HEK293 (cell line): ENCODE measurements around the gene GIMAP6.

Experiments used
- CTCF ChIA-PET: fragments of 350-600 bp; formaldehyde crosslinking; extraction: SDS; loops from one replicate; lab custom pipeline; 2021; ENCODE audit warnings: antibody characterized with exemption; lab: Yijun Ruan, JAX
- POLR2A ChIA-PET: fragments of 300-600 bp; formaldehyde crosslinking; extraction: SDS; loops from one replicate; lab custom pipeline; 2020; ENCODE audit warnings: antibody characterized with exemption, inconsistent platforms; lab: Yijun Ruan, JAX
- H3K27ac ChIP-seq: fragments of 200-500 bp; sonication (Bioruptor generic); 2 replicates; pipeline ENCODE4 v1.5.1; 2014; ENCODE audit warnings: low read depth, low read length, control low read depth, inconsistent platforms; ENCODE audit errors: extremely low read depth
- H3K36me3 ChIP-seq, 2 experiments: fragments of 200-500 bp in 1 of 2; sonication (Bioruptor generic) in 1 of 2; 1 replicate in 1 of 2; 2 replicates in 1 of 2; pipeline ENCODE4 v1.5.1; 2014 to 2017; ENCODE audit warnings: inconsistent platforms in 2 of 2, low read length in 2 of 2; ENCODE audit not compliant: control insufficient read depth in 2 of 2, insufficient read depth in 1 of 2
- H3K4me1 ChIP-seq: fragments of 200-500 bp; sonication (Bioruptor generic); 2 replicates; pipeline ENCODE4 v1.5.1; 2014; ENCODE audit warnings: mild to moderate bottlenecking, low read length, inconsistent platforms; ENCODE audit not compliant: control insufficient read depth, insufficient read depth
- H3K4me3 ChIP-seq: 2 replicates; pipeline ENCODE4 v1.5.1; 2011; ENCODE audit warnings: low read depth, mild to moderate bottlenecking, control low read depth, low read length, moderate library complexity
- H3K9me3 ChIP-seq: fragments of 200-500 bp; sonication (Bioruptor generic); 2 replicates; pipeline ENCODE4 v1.5.1; 2014; ENCODE audit warnings: low read depth, low read length, inconsistent platforms; ENCODE audit not compliant: control insufficient read depth, insufficient read depth
- GLIS1 ChIP-seq: fragments of 450-650 bp; formaldehyde crosslinking; IDR thresholded peaks from 2 replicates; pipeline ENCODE4 v1.5.1; 2016; ENCODE audit warnings: missing biosample characterization, missing genetic modification characterization
- GLIS2 ChIP-seq: fragments of 450-650 bp; formaldehyde crosslinking; IDR thresholded peaks from 2 replicates; pipeline ENCODE4 v1.5.1; 2016; ENCODE audit warnings: missing biosample characterization, missing genetic modification characterization
- HIC1 ChIP-seq: fragments of 450-650 bp; formaldehyde crosslinking; IDR thresholded peaks from 2 replicates; pipeline ENCODE4 v1.5.1; 2016; ENCODE audit warnings: missing biosample characterization, missing genetic modification characterization
- KLF10 ChIP-seq: fragments of 450-650 bp; IDR thresholded peaks from 2 replicates; pipeline ENCODE4 v1.5.1; 2018; ENCODE audit warnings: missing biosample characterization, mild to moderate bottlenecking, missing genetic modification characterization
- PRDM6 ChIP-seq: fragments of 450-650 bp; formaldehyde crosslinking; IDR thresholded peaks from 2 replicates; pipeline ENCODE4 v1.5.1; 2017; ENCODE audit warnings: missing biosample characterization, missing genetic modification characterization
- REPIN1 ChIP-seq: fragments of 450-650 bp; formaldehyde crosslinking; IDR thresholded peaks from 2 replicates; pipeline ENCODE4 v1.5.1; 2017; ENCODE audit warnings: missing biosample characterization, missing genetic modification characterization, low read depth
- TCF7L2 ChIP-seq: IDR thresholded peaks from 2 replicates; pipeline ENCODE4 v1.6.1; 2011; ENCODE audit warnings: low read depth, mild to moderate bottlenecking, inconsistent platforms, low read length, moderate library complexity, borderline replicate concordance
- ZNF140 ChIP-seq: fragments of 450-650 bp; formaldehyde crosslinking; IDR thresholded peaks from 2 replicates; pipeline ENCODE4 v1.5.1; 2016; ENCODE audit warnings: missing biosample characterization, missing genetic modification characterization
- ZNF202 ChIP-seq: fragments of 450-650 bp; formaldehyde crosslinking; IDR thresholded peaks from 2 replicates; pipeline ENCODE4 v1.5.1; 2016; ENCODE audit warnings: missing biosample characterization, missing genetic modification characterization, borderline replicate concordance
- ZNF223 ChIP-seq: fragments of 450-650 bp; formaldehyde crosslinking; IDR thresholded peaks from 2 replicates; pipeline ENCODE4 v1.5.1; 2016; ENCODE audit warnings: missing biosample characterization, missing genetic modification characterization
- ZNF248 ChIP-seq: fragments of 450-650 bp; formaldehyde crosslinking; IDR thresholded peaks from 2 replicates; pipeline ENCODE4 v1.5.1; 2017; ENCODE audit warnings: missing biosample characterization, missing genetic modification characterization
- ZNF274 ChIP-seq, 2 experiments: fragments of 200-500 bp in 1 of 2; fragments of 450-650 bp in 1 of 2; sonication (Bioruptor generic) in 1 of 2; formaldehyde crosslinking in 1 of 2; IDR thresholded peaks; 2 replicates each; pipeline versions ENCODE4 v1.5.1 to v1.6.1; 2014 to 2016; ENCODE audit warnings: borderline replicate concordance in 1 of 2, inconsistent platforms in 1 of 2, low read length in 1 of 2, missing biosample characterization in 1 of 2, missing genetic modification characterization in 1 of 2
- ZNF311 ChIP-seq: fragments of 450-650 bp; formaldehyde crosslinking; IDR thresholded peaks from 2 replicates; pipeline ENCODE4 v1.5.1; 2017; ENCODE audit warnings: missing biosample characterization, missing genetic modification characterization, borderline replicate concordance
- ZNF324 ChIP-seq: fragments of 450-650 bp; formaldehyde crosslinking; IDR thresholded peaks from 2 replicates; pipeline ENCODE4 v1.5.1; 2016; ENCODE audit warnings: missing biosample characterization, missing genetic modification characterization
- ZNF488 ChIP-seq: fragments of 450-650 bp; formaldehyde crosslinking; IDR thresholded peaks from 2 replicates; pipeline ENCODE4 v1.5.1; 2016; ENCODE audit warnings: missing biosample characterization, missing genetic modification characterization
- ZNF513 ChIP-seq: fragments of 450-650 bp; IDR thresholded peaks from 2 replicates; pipeline ENCODE4 v1.5.1; 2018; ENCODE audit warnings: missing biosample characterization, missing genetic modification characterization
- ZNF549 ChIP-seq: fragments of 450-650 bp; IDR thresholded peaks from 2 replicates; pipeline ENCODE4 v1.5.1; 2018; ENCODE audit warnings: missing biosample characterization, missing genetic modification characterization, mild to moderate bottlenecking, inconsistent platforms, moderate library complexity
- ZNF580 ChIP-seq: fragments of 450-650 bp; formaldehyde crosslinking; IDR thresholded peaks from 2 replicates; pipeline ENCODE4 v1.5.1; 2016; ENCODE audit warnings: missing biosample characterization, missing genetic modification characterization
- ZNF624 ChIP-seq: fragments of 450-650 bp; formaldehyde crosslinking; IDR thresholded peaks from 2 replicates; pipeline ENCODE4 v1.5.1; 2017; ENCODE audit warnings: missing biosample characterization, missing genetic modification characterization
- ZXDB ChIP-seq: fragments of 450-650 bp; formaldehyde crosslinking; IDR thresholded peaks from 2 replicates; pipeline ENCODE4 v1.5.1; 2016; ENCODE audit warnings: missing biosample characterization, missing genetic modification characterization
- TF ChIP-seq, protein P1 (sequence below): fragments of 450-650 bp; formaldehyde crosslinking; IDR thresholded peaks from 2 replicates; pipeline ENCODE4 v1.5.1; 2016; ENCODE audit warnings: missing biosample characterization, missing genetic modification characterization
- TF ChIP-seq, protein P2 (sequence below): fragments of 450-650 bp; formaldehyde crosslinking; IDR thresholded peaks from 2 replicates; pipeline ENCODE4 v1.5.1; 2016; ENCODE audit warnings: missing biosample characterization, missing genetic modification characterization

The GIMAP6 gene

DNA sequence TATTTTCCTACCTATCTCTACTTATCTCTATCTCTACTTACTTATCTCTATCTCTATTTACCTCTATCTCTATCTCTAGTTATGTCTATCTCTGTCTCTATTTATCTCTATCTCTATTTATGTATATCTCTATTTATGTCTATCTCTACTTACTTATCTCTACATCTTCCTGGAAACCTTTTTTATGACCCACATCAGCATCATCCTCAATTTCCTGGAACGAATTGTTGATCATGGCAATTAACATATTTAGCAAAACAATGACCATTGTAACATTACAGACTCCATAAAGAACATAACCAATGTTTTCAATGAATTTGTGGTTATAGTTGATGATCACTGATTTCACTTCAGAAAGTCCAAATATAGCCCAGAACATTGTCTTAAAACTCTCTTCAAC lies 18.3 kb downstream of the GIMAP6 start (continued):
- TF ChIP-seq HIC1 (tag by site-specific recombination) (no peak), ZNF274 (IDR thresholded peaks at IDR 0.05; ENCODE audit: low read length) (no peak), ZNF274 (tag by site-specific recombination; IDR thresholded peaks at IDR 0.05; ENCODE audit: borderline replicate concordance) (no peak), TCF7L2 (no peak), ZNF223 (tag by site-specific recombination) (no peak), PRDM6 (tag by site-specific recombination) (no peak), GLIS2 (tag by site-specific recombination) (no peak), ZNF624 (tag by site-specific recombination) (no peak), ZNF549 (no peak)
- TF ChIP-seq, protein P1, sequence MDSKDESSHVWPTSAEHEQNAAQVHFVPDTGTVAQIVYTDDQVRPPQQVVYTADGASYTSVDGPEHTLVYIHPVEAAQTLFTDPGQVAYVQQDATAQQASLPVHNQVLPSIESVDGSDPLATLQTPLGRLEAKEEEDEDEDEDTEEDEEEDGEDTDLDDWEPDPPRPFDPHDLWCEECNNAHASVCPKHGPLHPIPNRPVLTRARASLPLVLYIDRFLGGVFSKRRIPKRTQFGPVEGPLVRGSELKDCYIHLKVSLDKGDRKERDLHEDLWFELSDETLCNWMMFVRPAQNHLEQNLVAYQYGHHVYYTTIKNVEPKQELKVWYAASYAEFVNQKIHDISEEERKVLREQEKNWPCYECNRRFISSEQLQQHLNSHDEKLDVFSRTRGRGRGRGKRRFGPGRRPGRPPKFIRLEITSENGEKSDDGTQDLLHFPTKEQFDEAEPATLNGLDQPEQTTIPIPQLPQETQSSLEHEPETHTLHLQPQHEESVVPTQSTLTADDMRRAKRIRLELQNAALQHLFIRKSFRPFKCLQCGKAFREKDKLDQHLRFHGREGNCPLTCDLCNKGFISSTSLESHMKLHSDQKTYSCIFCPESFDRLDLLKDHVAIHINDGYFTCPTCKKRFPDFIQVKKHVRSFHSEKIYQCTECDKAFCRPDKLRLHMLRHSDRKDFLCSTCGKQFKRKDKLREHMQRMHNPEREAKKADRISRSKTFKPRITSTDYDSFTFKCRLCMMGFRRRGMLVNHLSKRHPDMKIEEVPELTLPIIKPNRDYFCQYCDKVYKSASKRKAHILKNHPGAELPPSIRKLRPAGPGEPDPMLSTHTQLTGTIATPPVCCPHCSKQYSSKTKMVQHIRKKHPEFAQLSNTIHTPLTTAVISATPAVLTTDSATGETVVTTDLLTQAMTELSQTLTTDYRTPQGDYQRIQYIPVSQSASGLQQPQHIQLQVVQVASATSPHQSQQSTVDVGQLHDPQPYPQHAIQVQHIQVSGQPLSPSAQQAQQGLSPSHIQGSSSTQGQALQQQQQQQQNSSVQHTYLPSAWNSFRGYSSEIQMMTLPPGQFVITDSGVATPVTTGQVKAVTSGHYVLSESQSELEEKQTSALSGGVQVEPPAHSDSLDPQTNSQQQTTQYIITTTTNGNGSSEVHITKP (tag by site-specific recombination), result no peak

DNA sequence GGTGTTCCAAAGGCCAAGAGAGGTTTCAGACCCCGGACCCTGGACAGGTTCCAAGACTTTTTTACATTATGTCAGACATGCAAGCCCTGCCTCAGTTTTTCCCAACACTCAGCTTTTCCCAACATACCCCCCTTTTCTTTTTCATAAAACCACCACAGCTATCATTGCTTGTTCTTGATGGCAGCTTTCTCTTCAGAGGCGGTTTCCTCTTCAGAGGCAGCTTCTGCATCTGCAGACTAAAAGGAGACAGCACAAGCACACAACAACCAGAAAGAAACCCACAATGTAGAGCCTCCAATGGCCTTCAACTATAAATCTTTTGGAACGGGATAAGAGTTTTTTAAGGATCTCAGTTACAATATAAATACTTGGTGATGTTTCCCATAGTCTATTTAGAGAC lies 19.3 kb downstream of the GIMAP6 start:
- Histone ChIP-seq H3K27ac (no peak overlapping the region), H3K4me1 (no peaks in the 10 kb centered on the region), H3K9me3 (no peaks in the 10 kb centered on the region), H3K36me3 (no peaks in the 10 kb centered on the region), H3K4me3 (no peak overlapping the region)
- CTCF ChIA-PET, result interaction anchor here (0.6 to 0.7 kb wide), 2 partner anchors 9 to 360 kb away, joined by 3 read pairs; no protein-coding TSS in a partner anchor
- POLR2A ChIA-PET, result no interaction called here
- TF ChIP-seq ZNF580 (tag by site-specific recombination) (no peak), ZNF488 (tag by site-specific recombination) (no peak), ZNF140 (tag by site-specific recombination) (no peak), ZXDB (tag by site-specific recombination) (no peak), ZNF324 (no peak), ZNF311 (tag by site-specific recombination) (no peak), KLF10 (tag by site-specific recombination) (no peak), GLIS1 (tag by site-specific recombination) (no peak), ZNF513 (tag by site-specific recombination) (no peak), REPIN1 (tag by site-specific recombination) (no peak), ZNF202 (tag by site-specific recombination) (no peak), ZNF248 (tag by site-specific recombination) (no peak)
- TF ChIP-seq, protein P2, sequence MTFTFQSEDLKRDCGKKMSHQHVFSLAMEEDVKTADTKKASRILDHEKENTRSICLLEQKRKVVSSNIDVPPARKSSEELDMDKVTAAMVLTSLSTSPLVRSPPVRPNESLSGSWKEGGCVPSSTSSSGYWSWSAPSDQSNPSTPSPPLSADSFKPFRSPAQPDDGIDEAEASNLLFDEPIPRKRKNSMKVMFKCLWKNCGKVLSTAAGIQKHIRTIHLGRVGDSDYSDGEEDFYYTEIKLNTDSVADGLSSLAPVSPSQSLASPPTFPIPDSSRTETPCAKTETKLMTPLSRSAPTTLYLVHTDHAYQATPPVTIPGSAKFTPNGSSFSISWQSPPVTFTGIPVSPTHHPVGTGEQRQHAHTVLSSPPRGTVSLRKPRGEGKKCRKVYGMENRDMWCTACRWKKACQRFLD (tag by site-specific recombination), result no peak
